GM06990 (cell line): ENCODE results near the gene PSG6.
"Not testable (repeated sequence)": the region's sequence is repeated elsewhere in the genome, so short reads cannot be mapped to it uniquely, and the experiment has no call there.

Source experiments
- DNase-seq: peaks from one replicate; pipeline ENCODE4 v3.0.0-alpha.2; 2011; ENCODE audit not compliant: insufficient read length; ENCODE audit errors: extremely low read depth
- H3K27me3 ChIP-seq: replicated peaks from 2 replicates; pipeline ENCODE4 v1.6.0; 2011; ENCODE audit warnings: low read length; ENCODE audit not compliant: control insufficient read depth, insufficient read depth
- H3K36me3 ChIP-seq: 2 replicates; pipeline ENCODE4 v1.5.1; 2011; ENCODE audit warnings: low read length; ENCODE audit not compliant: control insufficient read depth, insufficient read depth
- H3K4me3 ChIP-seq: replicated peaks from 2 replicates; pipeline ENCODE4 v1.5.1; 2011; ENCODE audit warnings: low read depth, mild to moderate bottlenecking, control low read depth, low read length
- TF ChIP-seq, protein P1 (sequence below): IDR thresholded peaks from 2 replicates; pipeline ENCODE4 v1.5.1; 2011; ENCODE audit warnings: low read length, control low read depth, mild to moderate bottlenecking, inconsistent platforms; ENCODE audit not compliant: insufficient read depth, poor library complexity, severe bottlenecking

The PSG6 gene

DNA sequence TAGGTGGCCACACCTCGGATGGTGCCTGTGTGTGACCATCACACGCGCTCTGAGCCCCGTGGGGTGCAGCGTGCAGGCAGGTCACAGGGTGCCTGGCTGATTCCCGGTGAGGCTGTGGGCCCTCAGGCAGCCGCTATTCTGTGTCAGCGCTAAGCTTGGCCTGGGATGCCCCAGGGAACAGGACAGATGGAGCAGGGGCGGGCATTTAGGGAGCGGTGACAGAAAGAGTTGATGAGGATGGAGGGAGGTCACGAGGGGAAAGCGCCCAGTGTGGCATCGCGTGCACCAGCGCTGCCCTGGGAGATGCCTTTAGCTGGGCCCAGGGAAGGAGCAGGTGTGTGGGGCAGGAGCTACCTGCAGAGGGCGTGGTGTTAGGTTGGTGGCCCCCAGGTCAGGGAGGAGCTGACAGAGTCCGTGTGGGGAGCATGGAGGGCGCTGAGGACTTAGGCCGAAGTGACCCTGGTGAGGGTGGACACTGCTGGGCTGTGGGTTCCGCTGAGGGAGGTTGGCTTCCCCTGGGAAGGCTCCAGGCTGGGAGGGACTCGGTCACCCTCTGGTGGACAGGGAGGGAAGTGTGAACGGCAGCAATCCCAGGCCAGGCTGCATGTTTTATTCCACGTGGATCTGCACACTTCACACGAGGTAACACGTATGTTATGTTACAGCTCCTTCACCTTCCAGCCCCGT, 1.5 kb upstream of the PSG6 start:
- TF ChIP-seq, protein P1, sequence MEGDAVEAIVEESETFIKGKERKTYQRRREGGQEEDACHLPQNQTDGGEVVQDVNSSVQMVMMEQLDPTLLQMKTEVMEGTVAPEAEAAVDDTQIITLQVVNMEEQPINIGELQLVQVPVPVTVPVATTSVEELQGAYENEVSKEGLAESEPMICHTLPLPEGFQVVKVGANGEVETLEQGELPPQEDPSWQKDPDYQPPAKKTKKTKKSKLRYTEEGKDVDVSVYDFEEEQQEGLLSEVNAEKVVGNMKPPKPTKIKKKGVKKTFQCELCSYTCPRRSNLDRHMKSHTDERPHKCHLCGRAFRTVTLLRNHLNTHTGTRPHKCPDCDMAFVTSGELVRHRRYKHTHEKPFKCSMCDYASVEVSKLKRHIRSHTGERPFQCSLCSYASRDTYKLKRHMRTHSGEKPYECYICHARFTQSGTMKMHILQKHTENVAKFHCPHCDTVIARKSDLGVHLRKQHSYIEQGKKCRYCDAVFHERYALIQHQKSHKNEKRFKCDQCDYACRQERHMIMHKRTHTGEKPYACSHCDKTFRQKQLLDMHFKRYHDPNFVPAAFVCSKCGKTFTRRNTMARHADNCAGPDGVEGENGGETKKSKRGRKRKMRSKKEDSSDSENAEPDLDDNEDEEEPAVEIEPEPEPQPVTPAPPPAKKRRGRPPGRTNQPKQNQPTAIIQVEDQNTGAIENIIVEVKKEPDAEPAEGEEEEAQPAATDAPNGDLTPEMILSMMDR = peak; percentile 53
- not testable (repeated sequence) for H3K27me3 ChIP-seq, H3K4me3 ChIP-seq, H3K36me3 ChIP-seq, DNase-seq

DNA sequence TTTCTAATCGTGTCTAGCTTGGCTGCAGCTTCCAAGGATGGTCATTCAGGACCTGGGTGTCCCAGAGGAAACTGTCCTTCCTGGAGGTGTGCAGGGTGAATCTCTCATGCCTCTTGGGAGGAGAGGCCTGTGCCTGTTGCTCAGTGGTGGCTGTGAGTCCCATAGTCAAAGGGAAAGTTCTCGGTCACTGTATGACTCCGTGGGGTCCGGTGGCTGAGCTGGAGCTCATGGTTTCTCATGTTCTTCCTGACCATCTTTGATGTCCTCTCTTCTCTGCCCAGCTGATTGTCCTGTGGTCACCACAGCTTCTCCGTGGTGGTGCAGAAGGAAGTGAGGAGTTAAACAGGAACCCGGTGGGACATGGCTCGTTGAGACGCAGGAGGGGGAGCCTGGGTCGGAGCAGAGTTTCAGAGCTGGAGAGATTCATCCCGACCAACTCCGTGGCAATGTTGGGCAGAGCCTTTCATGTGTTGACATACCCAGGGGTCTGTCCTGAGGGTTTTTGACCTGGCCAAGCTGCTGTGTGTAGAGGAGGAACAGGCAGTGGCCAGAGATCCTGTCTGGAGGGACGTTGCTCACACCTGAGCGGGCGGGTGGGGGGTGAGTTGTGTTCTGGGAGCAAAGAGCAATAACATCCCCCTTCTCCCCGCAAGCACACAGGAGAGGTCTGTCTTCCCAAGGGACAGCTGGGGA, 829 bp upstream of the PSG6 start:
- not testable (repeated sequence) for H3K27me3 ChIP-seq, DNase-seq, H3K36me3 ChIP-seq, H3K4me3 ChIP-seq

DNA sequence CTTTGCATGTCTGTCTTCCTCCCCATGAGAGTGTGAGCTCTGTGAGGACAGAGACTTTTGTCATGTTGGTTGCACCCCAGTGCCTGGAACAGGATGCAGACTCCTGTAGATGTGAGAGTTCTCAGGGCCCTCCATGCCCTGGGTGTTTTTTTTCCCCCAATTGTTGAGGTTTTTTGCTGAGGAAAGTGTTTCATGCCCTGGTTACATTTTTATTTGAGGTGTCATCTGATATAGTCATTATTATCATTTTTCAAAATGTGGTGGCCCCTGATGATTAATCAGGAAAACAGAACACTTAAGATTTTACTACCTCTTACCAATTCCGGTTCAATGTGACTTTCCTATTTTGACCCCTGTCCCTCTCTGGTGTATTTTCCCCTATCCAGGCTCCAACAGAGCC, 763 bp downstream of the PSG6 start:
- H3K36me3 ChIP-seq, H3K4me3 ChIP-seq, DNase-seq, H3K27me3 ChIP-seq: not testable (repeated sequence)

DNA sequence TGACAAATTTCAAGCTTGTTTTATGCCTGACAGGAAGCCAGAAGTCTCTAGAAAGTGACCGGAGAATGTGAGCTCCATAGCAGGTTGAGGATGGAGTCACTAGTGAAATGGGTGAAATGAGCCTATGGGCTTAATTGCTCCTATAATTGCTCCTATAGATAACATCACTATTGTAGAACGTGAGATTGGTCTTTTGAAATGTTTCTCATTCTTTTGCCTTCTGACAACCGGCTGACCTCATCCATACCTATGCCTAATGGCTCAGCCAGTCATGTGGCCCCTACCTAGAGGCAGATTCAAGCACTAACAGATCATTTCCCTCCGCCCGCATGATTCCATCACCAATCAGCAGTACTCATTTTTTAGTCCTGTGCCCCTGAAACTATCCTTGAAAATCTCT, 4.2 kb downstream of the PSG6 start:
- not testable (repeated sequence) for H3K27me3 ChIP-seq, H3K4me3 ChIP-seq, H3K36me3 ChIP-seq, DNase-seq

DNA sequence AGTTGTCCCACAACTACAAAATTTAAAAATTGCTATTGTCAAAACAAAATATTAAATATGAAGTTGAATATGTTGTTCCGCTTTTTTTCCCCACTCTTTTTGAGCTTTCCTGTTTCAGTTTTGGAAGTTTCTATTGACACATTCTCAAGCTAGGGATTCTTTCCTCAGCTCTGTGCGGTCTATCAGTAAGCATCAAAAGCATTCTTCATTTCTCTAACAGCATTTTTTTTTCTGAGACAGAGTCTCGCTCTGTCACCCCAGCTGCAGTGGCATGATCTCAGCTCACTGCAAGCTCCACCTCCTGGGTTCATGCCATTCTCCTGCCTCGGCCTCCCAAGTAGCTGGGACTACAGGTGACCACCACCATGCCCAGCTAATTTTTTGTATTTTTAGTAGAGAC, 4.8 kb downstream of the PSG6 start:
- not testable (repeated sequence) for H3K36me3 ChIP-seq, H3K4me3 ChIP-seq, DNase-seq, H3K27me3 ChIP-seq

DNA sequence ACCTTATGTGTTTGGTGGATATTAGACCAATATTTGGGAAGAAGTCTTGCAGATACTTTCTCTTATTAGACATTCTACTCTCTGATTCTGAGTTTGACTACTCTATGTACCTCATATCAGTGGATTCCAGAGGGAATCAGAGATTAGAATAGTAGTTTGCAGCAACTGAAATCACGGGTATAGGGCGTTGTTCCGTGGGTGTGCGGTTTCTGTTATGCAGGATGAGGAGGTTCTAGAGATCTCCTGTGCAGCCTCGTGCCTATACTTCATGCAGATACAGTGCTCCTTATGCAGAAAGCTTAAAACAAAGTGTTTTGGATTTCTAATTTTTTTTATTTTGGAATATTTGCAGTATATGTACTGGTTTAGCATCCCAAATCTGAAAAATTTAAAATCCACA, 6.0 kb downstream of the PSG6 start:
- not testable (repeated sequence) for H3K27me3 ChIP-seq, H3K36me3 ChIP-seq, H3K4me3 ChIP-seq, DNase-seq

DNA sequence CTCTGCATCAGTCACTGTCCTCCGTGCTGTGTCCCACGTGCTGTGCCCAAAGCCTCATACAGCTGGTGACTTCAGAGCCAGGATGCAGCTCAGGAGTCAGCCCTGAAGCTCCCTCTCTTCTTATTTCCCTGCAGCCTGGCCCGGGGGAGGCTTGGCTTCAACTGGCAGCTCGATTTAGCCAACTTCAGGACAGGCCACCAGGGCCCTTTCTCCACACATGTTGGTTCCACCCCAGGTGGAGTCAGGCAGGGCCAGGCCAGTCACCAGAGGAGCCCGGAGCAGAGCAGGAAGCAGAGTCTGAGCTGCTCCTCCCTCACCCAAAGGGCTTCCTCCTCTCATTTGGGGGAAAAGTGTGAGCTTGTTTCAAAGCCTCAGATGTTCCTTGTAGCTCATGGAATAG, 11.5 kb downstream of the PSG6 start:
- not testable (repeated sequence) for H3K27me3 ChIP-seq, H3K4me3 ChIP-seq, H3K36me3 ChIP-seq, DNase-seq

DNA sequence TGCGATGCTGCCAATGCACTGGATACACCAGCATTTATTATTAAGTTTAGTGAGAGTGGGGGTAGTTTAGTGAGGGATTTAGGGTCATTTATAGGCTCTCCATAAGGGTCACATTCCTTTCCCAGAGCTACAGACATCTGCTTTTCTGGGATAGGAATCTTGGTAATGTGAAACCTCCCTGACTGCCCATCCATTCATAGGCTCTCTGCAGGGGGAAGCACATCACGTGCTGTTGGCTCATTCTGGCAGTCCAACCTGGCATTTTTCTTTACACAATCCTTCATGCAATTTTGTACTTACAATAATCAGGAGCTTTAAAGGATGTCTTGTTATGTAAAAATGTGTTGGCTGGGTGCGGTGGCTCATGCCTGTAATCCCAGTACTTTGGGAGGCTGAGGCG, 17.1 kb downstream of the PSG6 start:
- DNase-seq, H3K27me3 ChIP-seq, H3K4me3 ChIP-seq, H3K36me3 ChIP-seq: not testable (repeated sequence)

DNA sequence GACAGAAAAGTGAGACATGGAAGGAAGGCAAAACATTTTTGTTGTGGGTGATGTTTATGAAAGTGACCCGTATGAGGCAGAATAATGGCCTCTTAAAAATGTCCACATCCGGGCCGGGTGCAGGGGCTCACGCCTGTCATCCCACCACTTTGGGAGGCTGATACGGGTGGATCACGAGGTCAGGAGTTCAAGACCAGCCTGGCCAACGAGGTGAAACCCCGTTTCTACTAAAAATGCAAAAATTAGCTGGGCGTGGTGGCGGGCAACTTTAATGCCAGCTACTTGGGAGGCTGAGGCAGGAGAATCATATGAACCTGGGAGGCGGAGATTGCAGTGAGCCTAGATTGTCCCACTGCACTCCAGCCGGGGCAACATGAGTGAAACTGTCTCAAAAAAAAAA, 18.0 kb downstream of the PSG6 start:
- not testable (repeated sequence) for DNase-seq, H3K27me3 ChIP-seq, H3K4me3 ChIP-seq, H3K36me3 ChIP-seq

DNA sequence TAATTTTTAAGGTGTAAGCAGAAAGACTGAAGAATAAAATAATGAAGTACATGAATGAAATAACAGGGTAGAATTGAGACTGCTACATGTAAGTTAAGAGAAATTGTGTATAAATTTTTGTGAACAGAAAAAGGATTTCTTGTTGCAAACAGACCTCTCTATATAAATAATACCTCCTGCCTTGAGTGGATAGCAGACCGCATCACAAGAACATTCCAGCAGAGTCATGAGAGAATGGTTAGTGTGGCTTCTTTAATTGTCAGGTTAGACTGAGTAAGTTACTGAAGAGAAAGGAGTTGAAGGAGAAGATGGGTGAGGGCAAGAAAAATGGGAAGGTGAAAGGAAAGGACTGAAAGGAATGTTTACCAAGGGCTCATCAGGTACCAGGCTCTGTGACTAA, 18.6 kb downstream of the PSG6 start:
- not testable (repeated sequence) for H3K4me3 ChIP-seq, H3K27me3 ChIP-seq, DNase-seq, H3K36me3 ChIP-seq

DNA sequence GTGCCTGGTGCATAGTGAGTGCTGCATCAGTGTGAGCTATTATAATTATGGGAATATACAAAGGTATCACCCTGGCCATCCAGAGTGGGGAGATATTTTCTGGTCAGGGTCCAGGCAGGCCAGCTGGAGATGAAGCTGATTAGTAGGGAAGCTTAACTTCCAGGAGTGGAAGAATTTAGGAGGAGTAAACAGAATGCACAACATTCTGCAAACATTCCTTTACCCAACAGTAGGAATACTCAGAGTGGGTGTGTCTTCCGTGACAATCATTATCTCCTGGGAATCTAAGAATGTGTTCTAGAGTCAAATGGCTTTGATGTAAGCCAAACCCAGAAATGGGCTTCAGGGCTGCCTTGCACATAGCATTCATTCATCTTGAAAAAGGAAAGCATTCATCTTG, 19.0 kb downstream of the PSG6 start:
- H3K27me3 ChIP-seq, H3K36me3 ChIP-seq, DNase-seq, H3K4me3 ChIP-seq: not testable (repeated sequence)

DNA sequence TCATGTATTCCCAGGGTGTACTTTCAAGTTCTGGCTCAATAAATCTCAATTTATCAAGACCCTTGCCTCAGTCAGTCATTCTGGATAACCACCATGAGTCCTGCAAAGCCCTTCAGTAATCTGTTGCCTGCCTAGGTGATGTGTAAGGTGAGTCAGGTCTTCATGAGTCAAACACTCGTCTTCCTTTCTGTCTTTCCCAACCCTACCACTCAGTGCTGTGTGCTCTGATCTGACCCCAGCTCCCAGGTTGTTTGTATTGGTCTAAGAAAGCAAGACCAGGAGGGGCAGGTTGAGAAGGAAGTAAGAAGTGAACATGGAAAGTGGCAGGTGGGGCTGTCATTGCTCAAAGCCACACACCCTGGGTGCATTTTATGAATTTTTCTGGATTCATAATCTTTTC, 20.0 kb downstream of the PSG6 start:
- DNase-seq = not testable (repeated sequence)

DNA sequence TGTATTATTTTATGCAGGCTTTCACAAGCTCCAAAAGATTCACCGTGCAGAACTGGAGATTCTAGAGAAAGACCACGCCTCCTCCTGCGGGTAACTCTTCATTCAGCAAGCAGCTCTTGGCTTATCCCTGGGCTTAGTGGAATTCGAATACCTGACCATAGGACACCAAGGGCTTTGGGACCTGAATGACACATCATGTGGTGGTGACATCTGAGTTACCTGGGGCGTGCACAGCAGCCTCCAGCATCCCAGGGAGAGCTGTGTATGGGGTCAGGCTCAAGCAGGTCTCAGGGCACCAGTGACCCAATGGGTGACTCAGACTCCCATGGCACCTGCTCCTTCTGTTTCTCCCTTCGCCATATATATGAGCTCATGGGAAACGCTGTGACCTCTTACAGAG, 27.2 kb downstream of the PSG6 start:
- H3K36me3 ChIP-seq, H3K4me3 ChIP-seq, H3K27me3 ChIP-seq, DNase-seq: not testable (repeated sequence)

More for the DNA sequence above, 20.0 kb downstream of the PSG6 start:
- H3K4me3 ChIP-seq, H3K36me3 ChIP-seq, H3K27me3 ChIP-seq: not testable (repeated sequence)
